Endometrial microvascular endothelial cells (primary cell): Measurements from ENCODE around the gene CLEC2A. TPM values are rescaled to one million over a fixed set of nuclear protein-coding genes. Genes with fewer than 3 reads are reported as not detected.
"Not testable (repeated sequence)": the region's sequence is repeated elsewhere in the genome, so short reads cannot be mapped to it uniquely, and the experiment has no call there.

Experiments
- in situ Hi-C: cut with HindIII; loops from 2 replicates; pipeline ENCODE4 v1.10.0; 2017; ENCODE audit warnings: low sequenced_read_pairs, low pct_unique_long_range_greater_than_20kb; ENCODE audit errors: inconsistent ontology term
- total RNA-seq: library from RNA; depleted of rRNA; stranded (reverse); fragments of >200 nt; gene quantifications from one replicate; pipeline ENCODE4 v1.2.3, GENCODE V29; 2015; ENCODE audit errors: inconsistent ontology term

The CLEC2A gene, protein sequence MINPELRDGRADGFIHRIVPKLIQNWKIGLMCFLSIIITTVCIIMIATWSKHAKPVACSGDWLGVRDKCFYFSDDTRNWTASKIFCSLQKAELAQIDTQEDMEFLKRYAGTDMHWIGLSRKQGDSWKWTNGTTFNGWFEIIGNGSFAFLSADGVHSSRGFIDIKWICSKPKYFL
- not detected for total RNA-seq

DNA sequence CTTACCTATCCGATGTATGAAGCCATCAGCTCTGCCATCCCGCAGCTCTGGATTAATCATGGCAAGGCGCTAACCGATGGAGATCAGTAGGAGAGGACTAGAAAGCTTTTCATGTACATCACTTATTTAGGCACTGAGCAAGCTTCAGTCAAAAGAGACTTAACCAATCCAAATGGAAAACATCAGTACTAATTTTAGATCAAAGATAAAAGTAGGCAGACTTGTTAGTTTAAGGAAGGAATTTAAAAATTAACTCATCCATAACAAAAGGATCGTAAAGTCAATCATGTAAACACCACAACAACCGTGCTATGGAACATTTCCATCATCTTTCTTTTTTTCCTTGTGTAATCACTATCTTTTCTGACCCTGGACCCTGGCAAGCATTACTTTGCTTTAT, at the start of gene CLEC2A:
CLEC2A (minus strand) TSS at position 101 of the 400 bp plus-strand sequence; CDS start at position 60, 41 bp downstream.
- in situ Hi-C loops = no loop called here

DNA sequence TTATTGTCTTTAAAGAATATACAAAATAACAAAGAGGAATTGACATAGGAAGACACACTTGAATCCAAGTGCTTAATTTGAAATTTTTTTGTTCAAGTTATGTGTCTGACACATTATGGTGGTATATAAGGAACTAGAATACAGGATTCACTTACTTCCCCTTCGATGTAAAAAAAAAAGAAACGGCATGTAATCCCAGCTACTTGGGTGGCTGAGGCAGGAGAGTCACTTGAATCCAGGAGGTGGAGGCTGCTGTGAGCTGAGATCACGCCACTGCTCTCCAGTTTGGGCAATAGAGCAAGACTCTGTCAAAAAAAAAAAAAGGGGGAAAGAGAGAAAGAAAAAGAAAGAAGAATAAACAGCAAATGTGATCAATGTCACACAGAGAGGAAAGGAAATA, 48.0 kb upstream of the CLEC2A start:
- in situ Hi-C loops = no loop called here

DNA sequence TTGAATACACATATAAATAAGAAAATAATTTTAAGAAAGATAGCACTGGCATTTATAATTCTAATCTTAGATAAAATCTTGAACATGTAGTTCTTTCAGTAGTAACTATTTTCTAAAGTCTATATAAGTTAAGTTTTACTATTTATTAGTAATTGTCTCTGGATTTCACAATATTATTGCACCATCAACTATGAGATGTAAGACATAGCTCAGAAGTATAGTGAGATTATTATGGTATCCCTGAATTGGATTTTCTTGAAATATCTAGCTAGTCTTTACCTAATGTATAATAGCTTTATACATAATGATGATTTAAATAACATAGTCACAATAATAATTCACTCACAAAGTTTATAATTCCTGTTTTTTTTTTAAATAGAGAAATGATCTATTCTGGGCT, 45.7 kb upstream of the CLEC2A start:
- in situ Hi-C loops = no loop called here

DNA sequence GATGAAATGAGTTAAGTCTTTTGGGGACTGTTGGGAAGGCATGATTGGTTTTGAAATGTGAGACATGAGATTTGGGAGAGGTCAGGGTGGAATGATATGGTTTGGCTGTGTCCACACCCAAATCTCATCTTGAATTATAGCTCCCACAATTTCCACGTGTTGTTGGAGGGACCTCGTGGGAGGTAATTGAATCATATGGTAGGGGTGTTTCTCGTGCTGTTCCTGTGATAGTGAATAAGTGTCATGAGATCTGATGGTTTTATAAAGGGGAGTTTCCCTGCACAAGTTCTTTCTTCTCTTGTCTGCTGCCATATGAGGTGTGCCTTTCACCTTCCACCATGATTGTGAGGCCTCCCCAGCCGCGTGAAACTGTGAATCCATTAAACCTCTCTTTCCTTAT, 44.5 kb upstream of the CLEC2A start:
- in situ Hi-C loops = not testable (repeated sequence)

DNA sequence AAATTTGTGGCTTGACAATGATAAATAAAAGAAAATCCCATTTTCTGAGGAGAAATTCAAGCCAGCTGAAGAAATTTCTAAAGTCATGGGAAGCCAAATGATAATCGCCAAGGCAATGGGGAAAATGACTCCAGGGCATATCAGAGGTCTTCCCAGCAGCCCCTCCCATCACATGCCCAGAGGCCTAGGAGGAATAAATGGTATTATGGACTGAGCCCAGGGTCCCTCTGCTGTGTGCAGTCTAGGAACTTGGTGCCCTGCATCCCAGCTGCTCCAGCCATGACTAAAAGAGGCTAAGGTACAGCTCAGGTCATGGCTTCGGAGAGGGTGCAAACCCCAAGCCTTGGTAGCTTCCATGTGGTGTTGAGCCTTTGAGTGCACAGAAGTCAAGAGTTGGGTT, 43.4 kb upstream of the CLEC2A start:
- in situ Hi-C loops = no loop called here

DNA sequence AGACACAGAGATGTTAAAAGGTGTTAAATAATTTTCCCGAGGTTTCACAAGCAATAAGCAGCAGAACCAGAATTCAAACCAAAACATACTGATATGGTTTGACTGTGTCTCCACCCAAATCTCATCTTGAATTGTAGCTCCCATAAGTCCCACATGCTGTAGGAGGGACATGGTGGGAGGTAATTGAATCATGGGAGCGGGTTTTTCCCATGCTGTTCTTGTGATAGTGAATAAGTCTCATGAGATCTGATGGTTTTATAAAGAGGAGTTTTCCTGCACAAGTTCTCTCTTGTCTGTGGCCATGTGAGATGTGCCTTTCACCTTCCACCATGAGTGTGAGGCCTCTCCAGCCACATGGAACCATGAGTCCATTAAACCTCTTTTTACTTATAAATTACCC, 42.6 kb upstream of the CLEC2A start:
- in situ Hi-C loops = not testable (repeated sequence)

DNA sequence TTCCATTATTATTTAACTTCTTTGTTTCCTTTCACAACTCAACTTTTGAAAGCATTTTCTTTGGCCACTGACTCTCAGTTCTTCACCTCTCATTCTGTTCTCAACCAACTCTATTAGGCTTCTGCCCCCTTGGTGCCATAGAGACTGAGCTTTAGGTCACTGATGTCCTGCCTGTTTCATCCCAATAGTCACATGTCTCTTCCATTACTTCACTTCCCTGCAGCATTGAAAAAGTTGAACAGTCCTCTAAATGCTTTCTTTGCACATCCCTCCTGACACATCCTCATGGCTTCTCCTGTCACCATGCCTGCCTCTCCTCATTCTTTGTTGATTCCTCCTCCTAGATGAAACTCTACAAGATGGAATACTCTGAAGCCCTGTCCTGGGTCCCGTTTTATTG, 41.8 kb upstream of the CLEC2A start:
- in situ Hi-C loops = no loop called here

DNA sequence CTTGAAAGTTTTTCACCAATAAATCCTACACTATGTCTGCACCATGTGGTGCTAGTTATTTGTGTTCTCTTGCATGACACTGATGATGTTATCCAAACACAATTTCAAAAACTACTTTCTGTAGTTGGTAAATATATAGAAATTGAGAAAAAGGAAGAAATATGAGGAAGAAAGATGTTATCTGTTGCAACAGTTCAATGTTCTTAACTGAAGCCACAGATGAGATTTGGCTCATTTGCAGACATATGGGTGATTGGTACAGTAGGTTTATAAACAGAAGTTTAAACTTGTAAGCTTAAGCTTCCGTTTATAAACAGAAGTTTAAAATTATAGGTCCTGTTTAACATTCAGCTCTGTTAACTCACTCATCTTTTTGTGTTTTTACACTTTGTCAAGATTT, 39.0 kb upstream of the CLEC2A start, which contains the start of gene CLEC12A:
CLEC12A (plus strand) TSS at position 229 of the 400 bp plus-strand sequence. CDS start 188 bp downstream, outside the sequence.
- in situ Hi-C loops = no loop called here

DNA sequence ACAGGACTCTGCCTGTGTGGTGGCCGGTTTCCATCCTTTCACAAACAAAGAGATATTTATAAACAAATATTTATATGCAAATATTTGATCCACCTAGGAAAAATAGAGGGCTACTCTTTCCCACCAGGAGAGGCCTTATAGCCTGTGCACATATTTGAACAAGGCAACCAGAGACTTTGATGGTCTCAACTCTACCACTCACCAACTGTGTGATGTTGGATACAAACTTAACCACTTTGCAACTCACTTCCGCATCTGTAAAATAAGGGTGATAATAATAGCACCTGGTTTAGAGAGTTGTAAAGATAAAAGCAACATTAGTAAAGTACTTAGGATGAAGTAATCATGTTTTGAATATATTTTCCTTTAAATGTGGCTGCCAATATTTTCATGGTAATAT, 37.5 kb upstream of the CLEC2A start:
- in situ Hi-C loops = no loop called here

DNA sequence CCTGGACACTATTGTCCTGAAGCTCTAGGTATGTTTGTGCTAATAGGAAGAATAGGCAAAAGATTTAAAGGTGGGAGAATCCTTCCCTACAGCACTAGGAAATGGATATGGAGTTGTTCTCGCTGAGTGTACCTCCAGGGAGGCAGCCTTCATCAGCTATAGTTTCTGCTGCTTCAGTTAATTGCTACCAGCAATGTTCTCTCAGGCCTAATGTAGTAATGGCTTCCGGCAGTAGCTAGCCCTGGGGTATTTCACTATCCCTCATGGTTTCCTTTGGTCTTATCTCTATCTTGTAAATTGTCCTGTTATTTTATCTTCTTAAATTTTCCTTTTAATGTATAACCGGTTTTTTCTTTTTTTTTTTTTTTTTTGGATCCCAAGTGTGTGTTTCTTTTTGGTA, 29.7 kb upstream of the CLEC2A start:
- in situ Hi-C loops = no loop called here

DNA sequence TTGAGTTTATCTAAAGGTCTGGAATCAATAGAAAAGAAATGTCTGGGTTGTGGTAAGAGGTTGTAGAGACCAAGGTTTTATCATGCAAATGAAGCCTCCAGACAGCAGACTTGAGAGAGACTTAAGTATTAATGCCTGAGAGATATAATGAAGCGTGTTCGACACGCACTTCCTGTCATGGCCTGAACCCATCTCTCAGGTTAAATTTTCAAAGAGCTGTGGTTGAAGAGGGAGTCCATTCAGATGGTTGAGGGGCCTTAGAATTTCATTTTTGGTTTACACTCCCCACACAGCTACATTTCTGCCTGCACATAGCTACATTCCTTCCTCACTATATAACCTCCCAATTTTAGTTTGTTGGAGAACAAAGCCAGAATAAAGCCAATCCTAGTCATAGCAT, 28.9 kb upstream of the CLEC2A start:
- in situ Hi-C loops = no loop called here

DNA sequence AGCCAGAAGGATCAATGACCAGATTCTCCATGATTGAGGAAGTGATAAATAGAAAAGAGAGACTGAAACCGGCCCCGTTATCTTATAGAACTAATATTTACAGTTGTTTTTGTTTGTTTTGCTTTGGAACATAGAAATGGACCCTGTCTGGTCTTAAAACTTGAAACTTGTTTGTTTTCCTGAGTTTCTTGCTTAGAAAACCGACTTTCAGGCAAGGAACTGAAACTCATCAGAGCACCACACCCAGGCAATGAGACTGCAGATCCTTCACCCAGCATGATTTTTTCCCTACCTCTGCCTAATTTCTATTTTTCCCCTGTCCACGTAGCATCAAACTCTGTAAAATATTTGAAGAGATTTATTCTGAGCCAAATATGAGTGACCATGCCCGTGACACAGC, 28.4 kb upstream of the CLEC2A start:
- in situ Hi-C loops = no loop called here

DNA sequence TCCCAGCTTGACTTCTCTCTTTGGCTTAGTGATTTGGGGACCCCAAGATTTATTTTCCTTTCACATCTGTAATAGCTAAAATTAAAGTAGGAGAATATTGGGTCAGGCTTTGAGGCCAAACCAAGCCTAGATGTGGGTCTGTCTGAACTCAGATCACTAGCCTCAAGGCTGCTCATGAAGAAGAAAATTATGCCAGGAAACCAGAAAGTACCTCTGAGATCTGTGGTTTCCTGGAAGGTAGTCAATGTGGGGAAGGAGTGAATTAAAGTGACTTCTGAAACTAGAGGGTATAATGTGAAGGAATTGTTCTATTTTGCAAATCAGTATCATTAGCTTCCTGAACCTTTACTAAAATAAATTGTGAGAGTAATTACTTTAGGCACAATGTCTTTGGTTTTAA, 25.7 kb upstream of the CLEC2A start:
- in situ Hi-C loops = no loop called here

DNA sequence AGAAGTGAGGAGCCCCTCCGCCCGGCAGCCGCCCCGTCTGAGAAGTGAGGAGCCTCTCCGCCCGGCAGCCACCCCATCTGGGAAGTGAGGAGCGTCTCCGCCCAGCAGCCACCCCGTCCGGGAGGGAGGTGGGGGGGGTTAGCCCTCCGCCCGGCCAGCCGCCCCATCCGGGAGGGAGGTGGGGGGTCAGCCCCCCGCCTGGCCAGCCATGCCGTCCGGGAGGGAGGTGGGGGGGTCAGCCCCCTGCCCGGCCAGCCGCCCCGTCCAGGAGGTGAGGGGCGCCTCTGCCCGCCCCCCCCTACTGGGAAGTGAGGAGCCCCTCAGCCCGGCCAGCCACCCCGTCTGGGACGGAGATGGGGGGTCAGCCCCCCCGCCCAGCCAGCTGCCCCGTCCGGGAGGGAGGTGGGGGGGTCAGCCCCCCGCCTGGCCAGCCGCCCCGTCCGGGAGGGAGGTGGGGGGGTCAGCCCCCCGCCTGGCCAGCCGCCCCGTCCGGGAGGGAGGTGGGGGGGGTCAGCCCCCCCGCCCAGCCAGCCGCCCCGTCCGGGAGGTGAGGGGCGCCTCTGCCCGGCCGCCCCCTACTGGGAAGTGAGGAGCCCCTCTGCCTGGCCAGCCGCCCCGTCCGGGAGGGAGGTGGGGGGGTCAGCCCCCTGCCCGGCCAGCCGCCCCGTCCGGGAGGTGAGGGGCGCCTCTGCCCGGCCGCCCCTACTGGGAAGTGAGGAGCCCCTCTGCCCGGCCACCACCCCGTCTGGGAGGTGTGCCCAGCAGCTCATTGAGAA, 21.0 kb upstream of the CLEC2A start:
- in situ Hi-C loops = not testable (repeated sequence)

DNA sequence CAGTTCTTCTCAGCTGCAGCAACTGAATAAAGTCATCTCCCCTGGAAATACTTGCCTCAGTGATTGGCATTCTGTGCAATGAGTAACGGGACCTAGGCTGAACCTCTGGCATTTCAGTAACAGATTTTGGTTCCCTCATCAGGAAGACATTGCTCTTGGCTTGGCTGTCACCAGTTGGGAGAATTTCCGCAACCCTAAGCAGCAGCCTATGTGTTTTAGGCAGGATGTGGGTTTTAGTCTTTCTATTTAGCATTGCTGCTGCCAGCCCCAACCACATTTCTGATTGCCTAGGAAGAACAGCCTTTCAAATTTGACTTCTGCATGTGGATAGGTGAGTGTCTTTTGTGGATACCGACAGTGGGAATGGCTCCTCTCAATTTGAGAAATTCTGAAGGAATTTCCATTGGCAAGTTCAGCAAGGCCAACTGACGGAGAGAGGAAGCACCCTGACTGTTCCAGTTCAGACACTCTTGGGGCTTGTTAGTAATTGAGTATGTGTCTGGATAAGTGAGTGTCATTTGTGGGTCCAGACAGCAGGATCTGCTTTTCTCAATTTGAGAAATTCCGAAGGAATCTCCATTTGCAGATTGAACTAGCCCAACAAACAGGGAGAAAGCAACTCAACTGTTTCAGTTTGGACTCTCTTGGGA, 19.0 kb upstream of the CLEC2A start:
- in situ Hi-C loops = no loop called here

DNA sequence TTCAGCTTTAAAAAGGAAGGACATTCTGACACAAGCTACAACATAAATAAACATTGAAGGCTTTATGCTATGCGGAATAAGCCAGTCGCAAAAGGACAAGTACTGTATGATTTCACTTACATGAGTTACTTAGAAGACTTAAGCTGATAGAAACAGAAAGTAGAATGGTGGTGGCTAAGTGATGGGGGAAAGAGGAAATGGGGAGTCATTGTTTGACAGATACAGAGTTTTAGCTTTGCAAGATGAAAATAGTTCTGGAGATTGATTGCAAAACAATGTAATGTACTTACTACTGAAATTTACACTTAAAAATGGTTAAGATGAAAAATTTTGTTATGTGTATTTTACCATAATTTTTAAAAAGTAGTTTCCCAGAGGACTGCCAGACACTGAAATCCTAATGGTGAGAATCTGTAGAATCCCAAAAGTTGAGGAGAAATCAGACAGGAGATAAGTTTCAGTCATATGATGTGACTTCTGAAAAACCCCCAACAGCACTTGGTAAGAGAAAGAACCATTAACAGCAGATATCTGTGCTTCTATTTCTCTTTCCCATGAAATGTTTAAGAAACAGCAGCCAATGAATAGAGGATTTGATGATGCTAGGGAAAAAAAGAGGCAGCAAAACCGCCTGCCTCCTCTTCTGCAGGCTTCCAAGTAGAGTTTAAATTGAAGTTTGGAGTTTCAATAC, 16.6 kb upstream of the CLEC2A start:
- in situ Hi-C loops = no loop called here

DNA sequence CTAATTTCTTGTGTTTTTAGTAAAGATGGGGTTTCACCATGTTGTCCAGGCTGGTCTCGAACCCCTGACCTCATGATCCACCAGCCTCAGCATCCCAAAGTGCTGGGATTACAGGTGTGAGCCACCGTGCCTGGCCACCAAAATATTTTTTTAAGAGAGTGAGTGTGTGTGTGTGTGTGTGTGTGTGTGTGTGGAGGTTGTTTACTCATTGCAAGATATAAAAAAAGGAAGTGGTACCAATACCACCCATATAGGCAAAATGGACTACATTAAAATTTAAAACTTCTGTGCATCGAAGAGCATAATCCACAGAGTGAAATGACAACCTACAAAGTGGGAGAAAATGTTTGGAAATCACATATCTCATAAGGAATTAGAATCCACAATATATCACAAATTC, 15.5 kb upstream of the CLEC2A start:
- in situ Hi-C loops = no loop called here

DNA sequence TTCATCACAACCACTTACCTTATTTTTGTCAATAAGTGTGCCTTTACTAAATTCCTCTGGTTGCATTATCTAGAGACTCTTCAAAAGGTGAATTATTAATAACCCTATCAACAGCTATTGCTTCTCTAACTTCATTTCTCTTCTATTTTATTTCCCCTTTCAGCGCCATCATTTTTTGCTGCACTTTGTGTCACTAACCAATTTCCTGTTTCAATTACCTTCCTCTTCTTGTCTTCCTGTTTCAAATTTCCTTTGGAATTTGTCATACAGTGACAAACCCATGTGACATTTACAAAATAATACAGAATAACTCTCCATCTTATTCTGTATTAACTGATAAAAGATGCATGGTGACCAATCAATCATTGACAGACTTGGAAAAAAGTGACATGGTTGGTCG, 12.2 kb upstream of the CLEC2A start:
- in situ Hi-C loops = no loop called here

DNA sequence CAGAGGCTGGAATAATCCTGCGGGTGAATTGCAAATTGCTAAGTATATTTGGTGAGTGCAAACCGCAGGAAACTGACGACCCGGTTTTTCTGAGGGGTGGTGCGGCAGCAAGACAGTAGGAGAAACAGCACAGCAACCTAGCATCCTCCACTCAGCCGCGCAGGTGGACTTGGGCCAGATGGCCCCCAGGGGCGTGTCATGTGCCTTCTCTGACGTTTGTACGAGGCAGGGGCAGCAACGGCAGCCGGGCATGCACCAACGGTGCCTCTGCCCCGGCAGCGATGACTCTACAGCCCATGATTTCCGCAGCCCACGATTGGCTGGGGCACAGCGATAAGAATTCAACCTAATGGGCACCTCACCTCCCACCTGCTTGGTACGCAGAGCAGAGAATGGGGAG, 11.1 kb upstream of the CLEC2A start:
- in situ Hi-C loops = no loop called here

DNA sequence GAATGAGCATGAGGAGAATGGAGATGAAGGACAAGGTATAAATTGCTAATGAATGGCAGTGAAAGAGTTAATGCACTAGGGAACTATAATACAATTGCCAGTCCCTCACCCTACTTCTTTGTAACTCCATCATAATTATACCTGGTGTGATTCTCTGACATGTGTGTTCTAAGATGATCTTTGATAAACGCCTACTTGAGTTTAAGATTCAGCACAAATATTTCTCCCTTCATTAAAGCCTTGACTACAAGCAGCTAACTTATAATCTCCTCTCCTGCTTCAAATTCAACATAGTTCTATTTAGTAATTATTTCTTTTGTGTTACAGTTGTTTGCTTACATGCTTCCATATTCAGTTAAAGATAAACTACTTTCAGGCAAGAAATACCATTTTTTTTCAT, 9.7 kb upstream of the CLEC2A start:
- in situ Hi-C loops = no loop called here
